Sigmoid colon (tissue), 7 donors: ENCODE data around the gene SULT2B1. TPM values are rescaled to one million over a fixed set of nuclear protein-coding genes. Genes with fewer than 3 reads are reported as not detected.
A peak's percentile ranks its signal among the peaks of the same experiment; 100 is the strongest.

Experiments used
- DNase-seq: peaks from one replicate; pipeline ENCODE4 v3.0.0-alpha.2; 2019
- H3K27ac ChIP-seq, 4 donors: fragments of 200-600 bp; sonication (generic); one replicate each; pipeline ENCODE4 v1.5.1; 2016 to 2019; ENCODE audit warnings: mild to moderate bottlenecking in 1 of 4
- H3K27me3 ChIP-seq, 3 donors: fragments of 200-600 bp; sonication (generic); one replicate each; pipeline ENCODE4 v1.5.1; 2019; ENCODE audit warnings: mild to moderate bottlenecking in 1 of 3
- H3K36me3 ChIP-seq, 4 donors: fragments of 200-600 bp; sonication (generic); one replicate each; pipeline ENCODE4 v1.5.1; 2016 to 2019
- H3K4me1 ChIP-seq, 4 donors: fragments of 200-600 bp; sonication (generic); one replicate each; pipeline ENCODE4 v1.5.1; 2017 to 2019
- H3K4me3 ChIP-seq, 4 donors: fragments of 200-600 bp; sonication (generic); one replicate each; pipeline ENCODE4 v1.5.1; 2017 to 2019; ENCODE audit warnings: mild to moderate bottlenecking in 2 of 4, moderate library complexity in 1 of 4
- H3K9me3 ChIP-seq, 4 donors: fragments of 200-600 bp in 3 of 4; sonication (generic) in 3 of 4; one replicate each; pipeline versions ENCODE4 v1.5.1 to v1.6.1; 2013 to 2019
- CTCF ChIP-seq, 4 experiments: fragments of 450-650 bp in 3 of 4; fragments of 200-600 bp in 1 of 4; IDR thresholded peaks; one replicate each; pipeline ENCODE4 v1.5.1; 2016 to 2019; ENCODE audit warnings: antibody characterized with exemption in 4 of 4, mild to moderate bottlenecking in 3 of 4, moderate library complexity in 2 of 4
- EP300 ChIP-seq, 4 donors: sonication (generic); formaldehyde crosslinking; IDR thresholded peaks; one replicate each; pipeline ENCODE4 v1.6.1; 2017; ENCODE audit warnings: antibody characterized with exemption in 4 of 4
- POLR2A ChIP-seq, 2 donors: fragments of 450-650 bp; IDR thresholded peaks; one replicate each; pipeline ENCODE4 v1.6.1; 2016; ENCODE audit warnings: antibody characterized with exemption in 2 of 2, mild to moderate bottlenecking in 2 of 2, moderate library complexity in 2 of 2
- POLR2AphosphoS5 ChIP-seq, 4 donors: sonication (generic); formaldehyde crosslinking; IDR thresholded peaks; one replicate each; pipeline ENCODE4 v1.6.1; 2017; ENCODE audit warnings: antibody characterized with exemption in 4 of 4
- WGBS, 2 donors: extraction: QIAGEN DNeasy Blood & Tissue Kit; methylation state at CpG; one replicate each; pipeline ENCODE4 v1.1.7; 2013; 5-methylcytosine and 5-hydroxymethylcytosine counted together
- intact Hi-C: fragments of 100-400 bp; cut with DNase I; formaldehyde crosslinking; loops from one replicate; pipeline ENCODE4 v1.15.1; 2023
- polyA plus RNA-seq, 3 donors: library from polyadenylated mRNA; stranded (reverse); fragments of 200-250 nt; gene quantifications; one replicate each; pipeline ENCODE4 v1.2.3, GENCODE V29; 2013
- total RNA-seq, 4 donors: library from RNA; depleted of rRNA; stranded (reverse); fragments of >200 nt; gene quantifications; one replicate each; pipeline ENCODE4 v1.1.0, GENCODE V29; 2016
- donor health status: healthy with polysubstance abuse.
- donor health status: Bipolar disorder and iron deficiency.
- donor health status: healthy.

SULT2B1 gene
- total and polyA plus RNA-seq, 7 donors = 0.82 to 2.8 (median 1.8) TPM; not detected in 3

DNA sequence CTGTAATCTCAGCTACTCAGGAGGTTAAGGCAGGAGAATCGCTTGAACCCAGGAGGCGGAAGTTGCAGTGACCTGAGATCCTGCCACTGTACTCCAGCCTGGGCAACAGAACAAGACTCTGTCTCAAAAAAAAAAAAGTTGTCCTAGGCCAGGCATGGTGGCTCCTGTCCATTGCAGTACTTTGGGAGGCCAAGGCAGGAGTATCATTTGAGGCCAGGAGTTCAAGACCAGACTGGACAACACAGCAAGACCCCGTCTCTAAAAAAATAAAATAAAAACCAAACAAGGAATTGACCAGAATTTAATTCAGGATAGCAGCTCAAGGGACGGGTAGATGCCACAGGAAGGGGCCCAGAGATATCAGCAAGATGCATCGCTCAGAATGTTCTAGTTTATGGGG, 4.9 kb downstream of the SULT2B1 start:
- Histone ChIP-seq H3K27ac (no peak overlapping the region), H3K4me1 (peaks cover 0 to 5% (median 0%) of the 10 kb centered on the region in 4 donors), H3K36me3 (no peaks in the 10 kb centered on the region), H3K27me3 (peaks cover 0 to 13% (median 0%) of the 10 kb centered on the region in 3 donors), H3K4me3 (no peak overlapping the region), H3K9me3 (no peaks in the 10 kb centered on the region)
- intact Hi-C loops = no loop called here
- WGBS, 2 donors = 84 to 92% methylated on average over 5 of the region's 5 CpGs
- DNase-seq = no peak
- TF ChIP-seq POLR2A (IDR thresholded peaks at IDR 0.05) = no peak

- peaks cover 0 to 13% (median 0%) of the 10 kb centered on the region in 3 donors for H3K27me3 ChIP-seq
- 3 to 12% methylated on average over 27 of the region's 27 CpGs for WGBS, 2 donors
- intact Hi-C loops = no loop called here
- H3K4me3 ChIP-seq = peak overlapping the region in 1 of 4 donors; percentile 15
- no peaks in the 10 kb centered on the region for H3K9me3 ChIP-seq
- H3K36me3 ChIP-seq = no peaks in the 10 kb centered on the region
- no peak for DNase-seq
- peaks cover 0 to 5% (median 0%) of the 10 kb centered on the region in 4 donors for H3K4me1 ChIP-seq
- TF ChIP-seq CTCF (IDR thresholded peaks at IDR 0.05) = no peak
- no peak for TF ChIP-seq POLR2A (IDR thresholded peaks at IDR 0.05)
- no peak for TF ChIP-seq POLR2AphosphoS5 (IDR thresholded peaks at IDR 0.05)
- TF ChIP-seq EP300 (IDR thresholded peaks at IDR 0.05) = no peak
- no peak overlapping the region for H3K27ac ChIP-seq
Measured at GRCh38 chr19:48558018-48558684, 6.2 kb downstream of the SULT2B1 start.

- no peak for DNase-seq
- intact Hi-C loops = no loop called here
- TF ChIP-seq CTCF (IDR thresholded peaks at IDR 0.05) = no peak
- no peak for TF ChIP-seq POLR2AphosphoS5 (IDR thresholded peaks at IDR 0.05)
- no peak for TF ChIP-seq POLR2A (IDR thresholded peaks at IDR 0.05)
- no peak for TF ChIP-seq EP300 (IDR thresholded peaks at IDR 0.05)
- no peaks in the 10 kb centered on the region for H3K36me3 ChIP-seq
- WGBS, 2 donors = 84 to 86% methylated on average over 6 of the region's 6 CpGs
- H3K4me1 ChIP-seq = peaks cover 0 to 5% (median 0%) of the 10 kb centered on the region in 4 donors
- H3K27me3 ChIP-seq = peaks cover 0 to 13% (median 0%) of the 10 kb centered on the region in 3 donors
- H3K4me3 ChIP-seq = no peak overlapping the region
- no peaks in the 10 kb centered on the region for H3K9me3 ChIP-seq
- no peak overlapping the region for H3K27ac ChIP-seq
Measured at GRCh38 chr19:48560095-48560530, 8.1 kb downstream of the SULT2B1 start.

- TF ChIP-seq POLR2AphosphoS5 (IDR thresholded peaks at IDR 0.05) (no peak), CTCF (IDR thresholded peaks at IDR 0.05) (no peak), POLR2A (IDR thresholded peaks at IDR 0.05) (no peak), EP300 (IDR thresholded peaks at IDR 0.05) (no peak)
Measured at GRCh38 chr19:48561412-48561811, 9.4 kb downstream of the SULT2B1 start.

DNA sequence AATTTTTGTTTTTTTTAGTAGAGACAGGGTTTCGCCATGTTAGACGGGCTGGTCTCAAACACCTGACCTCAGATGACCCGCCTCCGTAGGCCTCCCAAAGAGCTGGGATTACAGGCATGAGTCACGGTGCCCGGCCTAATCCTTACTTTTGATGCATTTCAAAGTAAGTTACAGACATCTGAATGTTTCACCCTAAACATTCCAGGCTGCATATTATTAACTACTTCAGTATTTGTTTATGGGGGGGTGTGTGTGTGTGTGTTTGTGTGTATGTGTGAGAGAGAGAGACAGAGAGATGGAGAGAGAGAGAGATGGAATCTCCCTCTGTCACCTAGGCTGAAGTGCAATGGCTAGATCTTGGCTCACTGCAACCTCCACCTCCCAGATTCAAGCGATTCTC, 13.1 kb downstream of the SULT2B1 start:
- Histone ChIP-seq H3K27me3 (no peaks in the 10 kb centered on the region), H3K36me3 (no peaks in the 10 kb centered on the region), H3K4me1 (peaks cover 0 to 16% (median 13%) of the 10 kb centered on the region in 4 donors), H3K4me3 (no peak overlapping the region), H3K9me3 (no peaks in the 10 kb centered on the region), H3K27ac (no peak overlapping the region)
- DNase-seq = no peak
- intact Hi-C loops = loop anchor here (5.0 kb wide), 2 partner anchors 53 to 73 kb away; partner anchors contain the start of gene LMTK3
- no peak for TF ChIP-seq EP300 (IDR thresholded peaks at IDR 0.05)
- no peak for TF ChIP-seq CTCF (IDR thresholded peaks at IDR 0.05)
- no peak for TF ChIP-seq POLR2AphosphoS5 (IDR thresholded peaks at IDR 0.05)
- TF ChIP-seq POLR2A (IDR thresholded peaks at IDR 0.05) = no peak
- WGBS, 2 donors = 79 to 80% methylated on average over 7 of the region's 7 CpGs

More at GRCh38 chr19:48561412-48561811, 9.4 kb downstream of the SULT2B1 start:
- WGBS, 2 donors = 94 to 95% methylated on average over 11 of the region's 11 CpGs
- Histone ChIP-seq H3K9me3 (no peaks in the 10 kb centered on the region), H3K36me3 (no peaks in the 10 kb centered on the region), H3K4me3 (no peak overlapping the region), H3K4me1 (peaks cover 0 to 5% (median 0%) of the 10 kb centered on the region in 4 donors), H3K27ac (no peak overlapping the region), H3K27me3 (peaks cover 0 to 13% (median 0%) of the 10 kb centered on the region in 3 donors)
- DNase-seq = no peak
- intact Hi-C loops = no loop called here
